Measurements from ENCODE around the gene MAPK9. TPM values are rescaled to one million over a fixed set of nuclear protein-coding genes. Genes with fewer than 3 reads are reported as not detected.

Gene MAPK9
- total RNA-seq, 1 experiment from 2014 or later, result 44.1 TPM

- no peak for ATAC-seq
- no peaks in the 10 kb centered on the region for H3K27me3 ChIP-seq (ENCODE audit: control insufficient read depth, insufficient read depth, low read length)
- no peaks in the 10 kb centered on the region for H3K36me3 ChIP-seq (ENCODE audit: control insufficient read depth, insufficient read depth, low read length)
- no peak overlapping the region for H3K27ac ChIP-seq (ENCODE audit: low read length)
- no TSS peak for BruUV-seq (replicated peaks)
- no peaks in the 10 kb centered on the region for H3K9me3 ChIP-seq (ENCODE audit: control insufficient read depth, insufficient read depth, low read depth, low read length)
- in situ Hi-C loops (cut with HindIII; ENCODE audit: low pct_unique_long_range_greater_than_20kb, low sequenced_read_pairs) (no loop called here), intact Hi-C loops (cut with micrococcal nuclease; ENCODE audit: unreplicated experiment) (no loop called here)
- CTCF ChIA-PET, result no interaction called here
- H3K4me1 ChIP-seq (ENCODE audit: control insufficient read depth, insufficient read depth, low read length), result no peaks in the 10 kb centered on the region
- DNase-seq (ENCODE audit: low read depth, low spot score), result no peak
- TF ChIP-seq SIN3A (IDR thresholded peaks at IDR 0.05; ENCODE audit: borderline replicate concordance, insufficient read depth, low read depth, low read length) (no peak), TCF7L2 (IDR thresholded peaks at IDR 0.05; ENCODE audit: low read depth, low read length) (no peak), POLR2AphosphoS5 (IDR thresholded peaks at IDR 0.05; ENCODE audit: low read depth, low read length) (no peak)
- TF ChIP-seq, protein P1, sequence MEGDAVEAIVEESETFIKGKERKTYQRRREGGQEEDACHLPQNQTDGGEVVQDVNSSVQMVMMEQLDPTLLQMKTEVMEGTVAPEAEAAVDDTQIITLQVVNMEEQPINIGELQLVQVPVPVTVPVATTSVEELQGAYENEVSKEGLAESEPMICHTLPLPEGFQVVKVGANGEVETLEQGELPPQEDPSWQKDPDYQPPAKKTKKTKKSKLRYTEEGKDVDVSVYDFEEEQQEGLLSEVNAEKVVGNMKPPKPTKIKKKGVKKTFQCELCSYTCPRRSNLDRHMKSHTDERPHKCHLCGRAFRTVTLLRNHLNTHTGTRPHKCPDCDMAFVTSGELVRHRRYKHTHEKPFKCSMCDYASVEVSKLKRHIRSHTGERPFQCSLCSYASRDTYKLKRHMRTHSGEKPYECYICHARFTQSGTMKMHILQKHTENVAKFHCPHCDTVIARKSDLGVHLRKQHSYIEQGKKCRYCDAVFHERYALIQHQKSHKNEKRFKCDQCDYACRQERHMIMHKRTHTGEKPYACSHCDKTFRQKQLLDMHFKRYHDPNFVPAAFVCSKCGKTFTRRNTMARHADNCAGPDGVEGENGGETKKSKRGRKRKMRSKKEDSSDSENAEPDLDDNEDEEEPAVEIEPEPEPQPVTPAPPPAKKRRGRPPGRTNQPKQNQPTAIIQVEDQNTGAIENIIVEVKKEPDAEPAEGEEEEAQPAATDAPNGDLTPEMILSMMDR (IDR thresholded peaks at IDR 0.05), result no peak
- TF ChIP-seq, protein P2, sequence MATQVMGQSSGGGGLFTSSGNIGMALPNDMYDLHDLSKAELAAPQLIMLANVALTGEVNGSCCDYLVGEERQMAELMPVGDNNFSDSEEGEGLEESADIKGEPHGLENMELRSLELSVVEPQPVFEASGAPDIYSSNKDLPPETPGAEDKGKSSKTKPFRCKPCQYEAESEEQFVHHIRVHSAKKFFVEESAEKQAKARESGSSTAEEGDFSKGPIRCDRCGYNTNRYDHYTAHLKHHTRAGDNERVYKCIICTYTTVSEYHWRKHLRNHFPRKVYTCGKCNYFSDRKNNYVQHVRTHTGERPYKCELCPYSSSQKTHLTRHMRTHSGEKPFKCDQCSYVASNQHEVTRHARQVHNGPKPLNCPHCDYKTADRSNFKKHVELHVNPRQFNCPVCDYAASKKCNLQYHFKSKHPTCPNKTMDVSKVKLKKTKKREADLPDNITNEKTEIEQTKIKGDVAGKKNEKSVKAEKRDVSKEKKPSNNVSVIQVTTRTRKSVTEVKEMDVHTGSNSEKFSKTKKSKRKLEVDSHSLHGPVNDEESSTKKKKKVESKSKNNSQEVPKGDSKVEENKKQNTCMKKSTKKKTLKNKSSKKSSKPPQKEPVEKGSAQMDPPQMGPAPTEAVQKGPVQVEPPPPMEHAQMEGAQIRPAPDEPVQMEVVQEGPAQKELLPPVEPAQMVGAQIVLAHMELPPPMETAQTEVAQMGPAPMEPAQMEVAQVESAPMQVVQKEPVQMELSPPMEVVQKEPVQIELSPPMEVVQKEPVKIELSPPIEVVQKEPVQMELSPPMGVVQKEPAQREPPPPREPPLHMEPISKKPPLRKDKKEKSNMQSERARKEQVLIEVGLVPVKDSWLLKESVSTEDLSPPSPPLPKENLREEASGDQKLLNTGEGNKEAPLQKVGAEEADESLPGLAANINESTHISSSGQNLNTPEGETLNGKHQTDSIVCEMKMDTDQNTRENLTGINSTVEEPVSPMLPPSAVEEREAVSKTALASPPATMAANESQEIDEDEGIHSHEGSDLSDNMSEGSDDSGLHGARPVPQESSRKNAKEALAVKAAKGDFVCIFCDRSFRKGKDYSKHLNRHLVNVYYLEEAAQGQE (IDR thresholded peaks at IDR 0.05; ENCODE audit: insufficient read depth in 1 of 2, low read depth in 2 of 2, low read length in 1 of 2), result no peak
- POLR2A ChIA-PET, result no interaction called here
- H3K4me3 ChIP-seq (ENCODE audit: low read depth in 2 of 2, low read length in 2 of 2), result no peak overlapping the region
Measured at GRCh38 chr5:180230017-180230416, 61.9 kb downstream of the MAPK9 start.

DNA sequence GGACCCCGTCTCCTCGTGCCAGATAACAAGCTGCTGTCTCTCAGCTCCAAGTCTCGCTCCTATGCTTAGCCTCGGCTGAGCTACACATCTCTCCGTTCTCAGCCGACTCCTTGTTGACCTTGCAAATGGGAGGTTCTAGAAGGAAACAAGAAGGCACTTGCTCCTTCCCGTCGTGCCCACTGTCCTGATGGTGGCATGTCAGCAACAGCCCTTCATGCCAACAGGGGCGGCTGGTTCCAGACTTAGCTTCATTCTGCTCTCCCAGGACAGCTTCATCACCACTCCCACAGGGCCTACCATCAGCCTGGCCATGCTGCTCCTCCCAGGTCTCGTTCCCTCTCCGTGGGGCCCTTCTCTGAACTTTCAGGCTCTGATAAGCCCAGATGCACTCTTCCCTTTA lies 69.8 kb downstream of the MAPK9 start:
- no peak for DNase-seq (ENCODE audit: low read depth, low spot score)
- Histone ChIP-seq H3K9me3 (ENCODE audit: control insufficient read depth, insufficient read depth, low read depth, low read length) (no peaks in the 10 kb centered on the region), H3K27ac (ENCODE audit: low read length) (no peak overlapping the region), H3K27me3 (ENCODE audit: control insufficient read depth, insufficient read depth, low read length) (no peaks in the 10 kb centered on the region), H3K36me3 (ENCODE audit: control insufficient read depth, insufficient read depth, low read length) (no peaks in the 10 kb centered on the region), H3K4me1 (ENCODE audit: control insufficient read depth, insufficient read depth, low read length) (no peaks in the 10 kb centered on the region), H3K4me3 (ENCODE audit: low read depth in 2 of 2, low read length in 2 of 2) (no peak overlapping the region)
- in situ Hi-C loops (cut with HindIII; ENCODE audit: low pct_unique_long_range_greater_than_20kb, low sequenced_read_pairs), result no loop called here
- TF ChIP-seq SIN3A (IDR thresholded peaks at IDR 0.05; ENCODE audit: borderline replicate concordance, insufficient read depth, low read depth, low read length) (no peak), TCF7L2 (IDR thresholded peaks at IDR 0.05; ENCODE audit: low read depth, low read length) (no peak), POLR2AphosphoS5 (IDR thresholded peaks at IDR 0.05; ENCODE audit: low read depth, low read length) (no peak)
- TF ChIP-seq, protein P2 (IDR thresholded peaks at IDR 0.05; ENCODE audit: insufficient read depth in 1 of 2, low read depth in 2 of 2, low read length in 1 of 2), result no peak
- TF ChIP-seq, protein P1 (IDR thresholded peaks at IDR 0.05), result no peak
- BruUV-seq (replicated peaks), result no TSS peak
- intact Hi-C loops (cut with micrococcal nuclease; ENCODE audit: unreplicated experiment), result no loop called here
- no peak for ATAC-seq
- CTCF ChIA-PET, result interaction anchor here (0.6 kb wide), 1 partner anchor 258 kb away, joined by 5 read pairs; no protein-coding TSS in a partner anchor
- POLR2A ChIA-PET, result no interaction called here

All from Panc1 (cell line).